ENCODE data around the gene NFX1.

NFX1 gene

DNA sequence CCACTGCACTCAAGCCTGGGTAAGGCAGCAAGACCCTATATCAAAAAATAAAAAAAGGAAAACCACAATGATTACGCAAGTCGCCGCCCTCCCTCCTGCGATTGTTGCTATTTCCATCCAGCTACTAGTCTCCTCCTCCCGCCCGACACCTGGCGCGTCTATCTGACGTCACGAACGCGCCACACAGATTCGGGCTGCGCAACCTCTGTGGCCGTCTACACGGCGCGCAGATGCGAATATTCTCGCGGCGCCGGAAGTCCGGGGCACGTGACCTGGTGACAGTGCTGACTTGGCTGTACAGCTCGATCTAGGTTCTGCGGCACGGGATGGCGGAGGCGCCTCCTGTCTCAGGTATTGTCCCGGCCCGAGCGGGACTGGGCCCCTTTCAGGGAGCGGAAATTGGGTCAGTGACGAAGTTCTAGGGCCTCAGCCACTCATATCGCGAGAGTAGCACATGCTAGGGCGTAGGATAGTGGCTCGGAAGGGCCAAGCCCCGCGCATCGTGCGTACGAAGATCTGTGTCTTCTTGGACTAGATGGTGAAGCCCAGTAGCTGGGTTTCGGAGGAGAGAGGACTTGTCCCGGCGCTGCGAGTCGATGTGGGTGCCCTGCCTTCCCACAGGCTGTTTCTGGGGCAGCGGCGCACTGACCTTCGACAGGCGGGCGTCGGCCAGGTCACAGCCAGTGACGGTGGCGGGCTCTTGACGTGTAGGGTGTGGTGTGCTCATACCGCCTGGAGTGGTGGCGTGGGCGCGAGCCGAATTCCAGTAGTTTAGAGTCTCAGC, at the start of gene NFX1:
Gene NFX1, plus strand, starts transcription at position 270 of the 784 bp plus-strand sequence. Its CDS starts 57 bp downstream, at position 327.
- DNase-seq (ENCODE audit: low read depth) = peak; percentile 97

DNA sequence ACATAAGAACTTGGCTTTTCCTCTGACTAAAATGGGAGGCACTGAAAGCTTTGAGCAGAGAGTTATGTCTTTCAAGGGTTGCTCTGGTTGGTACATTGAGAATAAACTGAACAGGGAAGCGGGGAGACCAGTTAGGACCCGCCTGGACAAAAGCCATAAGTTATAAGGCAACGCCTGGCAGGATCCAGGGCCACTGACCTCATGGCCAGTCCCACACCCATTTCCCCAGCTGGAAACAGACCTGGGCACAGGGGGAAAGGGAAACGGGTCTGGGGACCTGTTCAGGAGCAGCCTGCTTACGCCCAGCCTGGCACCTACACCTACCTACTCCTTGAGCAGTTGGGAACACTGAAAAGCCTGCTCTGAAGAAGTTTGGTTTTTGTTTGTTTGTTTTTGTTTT, 49.0 kb upstream of the NFX1 start:
- DNase-seq (ENCODE audit: low read depth) = no peak

DNA sequence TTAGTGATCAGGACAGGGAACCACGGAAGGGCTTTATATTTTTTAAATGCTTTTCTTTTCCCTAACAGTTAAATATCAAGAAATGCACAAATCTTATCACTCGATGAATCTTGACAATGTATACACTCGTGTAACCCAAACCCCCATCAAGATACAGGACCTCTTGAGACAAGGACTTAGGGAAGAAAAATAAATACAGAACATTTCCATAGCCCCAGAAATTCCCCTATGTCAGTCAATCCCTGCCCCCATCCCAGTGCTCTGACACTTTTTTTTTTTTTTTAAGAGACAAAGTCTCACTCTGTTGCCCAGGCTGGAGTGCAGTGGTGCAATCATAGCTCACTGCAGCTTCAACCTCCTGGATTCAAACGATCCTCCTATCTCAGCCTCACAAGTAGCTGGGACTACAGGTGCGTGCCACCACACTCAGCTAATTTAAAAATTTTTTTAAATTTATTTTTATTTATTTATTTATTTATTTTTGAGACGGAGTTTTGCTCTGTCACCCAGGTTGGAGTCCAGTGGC, 47.6 kb upstream of the NFX1 start:
- DNase-seq (ENCODE audit: low read depth) = no peak

DNA sequence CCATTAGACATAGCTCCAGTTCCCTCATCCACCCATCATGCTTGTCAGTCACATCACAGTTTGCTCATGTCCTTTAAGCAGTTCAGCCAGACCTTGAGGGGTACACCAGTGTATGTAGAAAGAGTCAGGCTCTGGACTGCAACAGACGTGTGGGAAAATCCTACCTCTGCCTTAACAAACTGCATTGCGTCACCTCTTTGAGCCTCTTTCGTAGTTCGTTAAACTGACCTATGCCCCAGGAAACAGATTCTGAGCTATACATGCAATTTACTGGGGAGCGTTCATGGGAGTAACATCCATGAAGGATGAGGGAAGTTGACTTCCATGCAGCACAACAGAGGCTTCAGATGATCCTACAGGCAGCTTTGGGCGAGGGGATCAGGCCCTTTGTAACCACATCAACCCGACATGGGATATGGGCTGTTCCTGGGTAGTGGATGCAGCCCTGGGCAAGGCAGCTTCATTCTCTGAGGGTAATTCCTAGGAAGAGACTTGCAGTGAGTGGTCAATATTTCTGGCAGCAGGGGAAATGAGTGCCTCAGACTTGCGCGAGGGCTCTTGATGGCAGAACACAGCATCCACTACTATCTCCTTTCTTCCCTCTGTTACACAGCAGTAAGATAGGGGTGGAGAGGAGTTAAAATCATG, 46.1 kb upstream of the NFX1 start:
- DNase-seq (ENCODE audit: low read depth) = no peak

DNA sequence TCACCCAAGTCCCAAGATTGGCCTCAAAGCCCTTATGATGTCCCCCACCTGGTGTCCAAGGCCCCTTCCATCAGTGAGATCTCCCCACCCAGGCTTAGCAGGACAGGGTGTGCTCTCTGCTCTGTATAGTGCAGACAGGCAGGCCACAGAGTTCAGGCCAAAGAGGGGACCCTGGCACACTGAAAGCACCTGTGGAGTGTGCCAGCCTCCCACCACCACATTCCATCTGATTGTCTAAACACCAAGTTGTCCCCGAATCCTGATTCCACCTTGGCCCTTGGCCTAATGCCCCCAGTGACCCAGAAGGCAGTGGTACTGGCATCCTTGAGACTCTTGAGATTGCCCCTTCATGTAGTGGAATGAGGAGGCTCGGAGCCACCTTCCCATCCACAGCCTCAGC, 45.0 kb upstream of the NFX1 start:
- DNase-seq (ENCODE audit: low read depth) = no peak

DNA sequence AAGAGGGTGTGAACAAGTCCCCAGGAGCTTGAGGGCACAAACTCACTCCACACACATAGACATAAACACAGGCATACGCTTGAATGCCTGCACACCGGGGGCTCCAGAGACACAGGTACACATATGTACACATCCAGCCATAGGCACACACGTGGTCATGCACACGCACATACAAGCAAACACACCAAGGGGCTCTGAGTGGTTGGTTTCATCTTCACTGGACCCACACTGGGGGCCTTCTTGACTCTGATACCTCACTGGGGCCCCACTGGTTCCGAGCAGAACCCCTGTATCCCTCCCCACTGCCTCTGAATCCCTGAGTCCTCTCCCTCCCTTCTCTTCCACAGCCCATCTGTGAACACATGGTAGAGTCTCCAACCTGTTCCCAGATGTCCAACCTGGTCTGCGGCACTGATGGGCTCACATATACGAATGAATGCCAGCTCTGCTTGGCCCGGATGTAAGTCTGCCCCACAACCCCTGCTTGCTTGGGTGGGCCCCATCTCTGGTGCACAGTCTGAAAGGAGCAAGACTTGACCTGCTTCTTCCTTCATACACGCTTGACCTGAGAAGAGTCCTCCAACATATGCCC, 44.0 kb upstream of the NFX1 start:
- no peak for DNase-seq (ENCODE audit: low read depth)

DNA sequence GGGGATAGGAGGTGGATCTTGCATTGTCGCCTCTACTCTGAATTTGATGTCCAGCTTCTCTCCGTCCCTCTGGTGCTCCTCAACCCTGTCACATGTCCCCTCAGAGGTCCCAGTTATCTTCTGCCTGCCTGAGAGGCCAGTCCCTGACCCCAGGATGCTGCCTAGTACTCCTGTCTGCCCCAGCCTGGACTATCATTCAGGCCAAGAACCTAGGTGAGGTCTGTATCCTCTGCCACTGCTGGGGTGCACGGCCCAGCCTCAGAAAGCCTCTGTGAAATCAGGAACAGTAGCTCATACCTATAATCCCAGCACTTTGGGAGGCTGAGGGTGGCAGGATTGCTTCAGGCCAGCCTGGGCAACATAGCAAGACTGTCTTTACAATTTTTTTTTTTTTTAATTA, 41.7 kb upstream of the NFX1 start:
- no peak for DNase-seq (ENCODE audit: low read depth)

DNA sequence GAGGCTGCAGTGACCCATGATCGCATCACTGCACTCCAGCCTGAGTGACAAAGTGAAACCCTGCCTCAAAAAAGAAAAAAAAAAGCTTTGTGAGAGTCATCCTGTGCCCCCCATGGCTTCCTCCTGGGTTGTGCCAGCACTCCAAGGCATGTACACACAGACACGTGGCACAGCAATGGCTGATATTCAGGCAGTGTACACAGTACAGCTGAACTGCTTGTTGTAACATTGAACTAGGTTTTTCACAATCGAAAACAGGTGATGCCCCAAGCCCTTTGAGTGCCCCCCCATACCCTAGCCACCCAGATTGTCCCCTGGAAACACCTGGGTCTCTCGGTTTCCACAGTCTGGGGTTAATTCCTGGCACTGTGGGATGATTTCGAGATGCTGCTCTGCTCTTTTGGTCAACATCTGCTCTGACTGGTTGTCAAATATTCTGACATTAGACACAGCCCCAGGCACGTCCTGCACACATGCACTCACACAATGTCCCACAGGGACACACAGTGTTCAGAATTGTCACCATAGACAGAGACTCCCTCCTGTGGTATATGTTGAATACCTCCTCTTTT, 41.1 kb upstream of the NFX1 start:
- DNase-seq (ENCODE audit: low read depth) = no peak

DNA sequence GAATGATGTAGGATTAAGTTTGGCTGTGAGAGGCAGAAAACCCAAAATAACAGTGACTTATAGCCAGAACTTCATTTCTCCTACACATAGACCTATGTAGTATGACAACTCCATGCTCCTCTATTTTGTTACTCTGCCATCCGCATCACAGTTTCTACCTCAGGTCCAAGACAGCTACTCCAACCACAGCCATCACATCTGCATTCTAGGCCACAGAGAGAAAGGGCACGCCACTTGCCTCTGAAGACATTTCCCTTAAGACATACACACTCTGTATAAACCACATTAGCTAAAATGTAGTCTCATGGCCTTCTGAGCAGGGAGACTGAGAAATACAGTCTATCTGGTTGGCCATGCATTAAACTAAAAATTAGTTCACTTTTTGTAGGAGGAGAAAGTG, 40.3 kb upstream of the NFX1 start:
- no peak for DNase-seq (ENCODE audit: low read depth)

DNA sequence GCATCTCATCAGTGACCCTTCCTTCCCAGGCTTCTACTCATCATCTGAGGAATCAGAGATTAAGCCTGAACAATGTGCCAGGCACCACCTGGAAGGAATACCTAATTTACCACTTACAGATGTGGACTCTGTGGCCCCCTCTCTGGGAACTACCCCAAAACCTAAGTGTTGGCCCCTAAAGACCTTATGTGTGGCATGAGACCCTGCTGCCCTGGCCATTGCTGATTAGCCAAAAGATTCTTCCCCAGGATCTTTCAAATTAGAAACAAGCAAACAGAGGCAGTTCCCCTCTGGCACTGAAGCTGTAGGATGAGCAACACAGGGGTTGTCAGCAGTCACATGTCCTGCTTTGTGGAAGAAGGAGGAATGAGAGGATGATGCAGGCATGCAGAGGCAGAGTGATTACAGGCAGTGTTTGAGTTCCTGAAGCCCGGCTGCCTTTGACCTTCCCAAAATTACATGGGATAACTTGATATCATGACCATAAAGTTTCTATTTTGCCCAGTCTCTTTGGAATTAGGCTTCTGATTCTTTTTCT, 39.8 kb upstream of the NFX1 start:
- no peak for DNase-seq (ENCODE audit: low read depth)

DNA sequence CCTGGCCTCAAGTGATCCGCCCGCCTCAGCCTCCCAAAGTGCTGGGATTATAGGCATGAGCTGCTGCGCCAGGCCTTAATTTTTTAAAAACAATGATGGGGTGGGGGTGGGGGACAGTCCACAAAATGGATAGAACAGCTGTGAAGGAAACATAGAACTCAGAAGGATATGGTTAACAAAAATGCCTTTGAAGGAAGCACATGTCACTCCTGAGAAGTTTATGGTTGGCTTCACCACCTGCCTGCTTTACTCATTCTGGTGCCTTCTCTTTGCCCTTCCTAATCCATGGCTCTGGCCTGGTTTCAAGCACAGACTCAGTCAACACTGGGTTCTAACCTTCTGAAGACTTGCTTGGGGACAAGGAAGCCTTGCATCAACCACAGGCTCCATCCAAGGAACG, 36.1 kb upstream of the NFX1 start:
- DNase-seq (ENCODE audit: low read depth) = no peak

DNA sequence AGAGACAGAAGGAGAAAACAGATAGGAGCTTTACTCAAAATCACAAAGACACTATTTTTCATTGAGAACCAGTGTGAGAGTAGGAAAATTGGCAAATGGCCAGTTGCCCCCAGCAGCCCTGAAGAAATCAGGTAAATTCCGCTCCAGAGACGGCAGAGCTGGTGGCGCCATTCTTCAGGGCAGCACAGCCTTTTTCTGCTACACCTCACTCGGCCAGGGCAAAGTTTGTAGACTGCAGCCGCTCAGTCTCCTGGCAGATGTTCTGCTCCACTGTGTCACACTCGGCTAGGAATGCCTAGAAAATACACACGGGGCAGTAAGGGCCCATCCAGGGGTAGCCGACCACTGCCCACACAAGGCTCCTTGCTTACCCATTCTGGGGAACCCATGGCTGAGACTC, 35.3 kb upstream of the NFX1 start:
- DNase-seq (ENCODE audit: low read depth) = no peak

DNA sequence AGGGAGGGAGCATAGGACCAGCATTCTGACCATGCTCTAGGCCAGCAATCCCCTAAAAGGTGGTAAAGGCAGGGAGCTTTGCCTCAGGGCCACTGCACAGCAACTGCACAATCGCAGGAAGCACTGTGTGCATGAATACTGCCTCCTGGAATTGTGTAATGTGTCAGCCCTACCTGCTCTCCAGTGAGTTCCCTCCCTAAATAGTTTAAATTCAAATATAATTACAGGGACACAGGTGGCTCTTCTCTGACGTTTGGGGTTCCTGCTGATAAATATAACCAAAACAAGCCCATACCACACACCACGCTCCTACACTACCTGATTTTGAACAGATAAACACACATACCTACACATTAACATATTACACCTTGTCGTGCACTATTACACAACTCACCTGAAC, 34.8 kb upstream of the NFX1 start:
- DNase-seq (ENCODE audit: low read depth) = no peak

DNA sequence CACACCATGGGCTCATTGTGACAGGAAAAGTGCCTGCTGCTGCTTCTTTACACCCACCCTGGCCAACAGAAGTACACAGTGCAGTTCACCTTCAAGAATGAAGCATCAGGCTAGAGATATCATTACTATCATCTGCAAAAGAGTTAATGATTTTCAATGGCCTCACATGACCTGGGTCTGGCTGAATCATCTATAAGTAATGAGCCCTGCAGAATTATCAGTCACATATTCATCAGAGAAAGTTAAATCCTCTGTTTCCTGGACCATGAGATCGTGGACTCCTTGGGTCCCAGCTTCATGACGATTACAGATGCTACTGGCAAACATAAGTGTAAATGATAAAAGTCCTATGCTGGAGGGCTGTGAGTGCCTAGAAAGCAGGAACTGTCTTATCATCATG, 34.1 kb upstream of the NFX1 start:
- no peak for DNase-seq (ENCODE audit: low read depth)

DNA sequence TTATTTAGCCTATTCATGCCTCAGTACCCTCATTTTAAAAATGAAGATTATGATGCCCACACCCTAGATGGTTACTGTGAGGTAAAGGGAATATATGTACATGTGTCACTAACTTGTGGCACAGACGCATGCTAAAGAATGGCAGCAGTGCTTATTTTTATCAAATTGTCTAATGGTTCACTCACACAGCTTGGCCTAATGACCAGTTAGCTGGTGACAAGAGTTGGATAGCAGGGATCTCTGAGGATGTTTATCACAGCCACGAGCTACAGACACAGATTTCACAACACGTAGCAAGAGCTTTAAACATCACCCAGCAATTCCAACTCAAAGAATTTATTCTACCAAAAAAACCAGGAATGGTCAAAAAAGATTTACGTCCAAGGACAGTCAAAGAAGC, 33.0 kb upstream of the NFX1 start:
- DNase-seq (ENCODE audit: low read depth) = no peak

DNA sequence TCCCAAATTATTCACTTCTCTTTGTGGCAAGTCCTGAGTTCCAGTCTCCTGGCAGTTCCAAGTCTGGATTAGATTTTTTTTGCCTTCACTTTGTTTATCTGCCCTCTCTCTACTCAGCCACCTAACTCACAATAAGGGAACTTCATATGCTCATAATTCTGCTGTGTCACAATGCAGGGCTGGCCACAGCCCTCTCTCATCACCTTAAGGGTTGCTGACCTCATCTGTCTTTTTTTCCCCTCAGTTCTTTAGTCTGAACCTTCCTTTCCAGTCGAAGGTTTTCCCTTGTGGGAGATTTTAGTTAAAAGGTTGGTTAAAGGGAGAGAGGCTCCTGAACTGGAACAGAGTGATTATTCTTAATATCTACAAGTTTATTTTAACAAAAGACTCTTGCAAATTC, 29.9 kb upstream of the NFX1 start:
- DNase-seq (ENCODE audit: low read depth) = no peak

DNA sequence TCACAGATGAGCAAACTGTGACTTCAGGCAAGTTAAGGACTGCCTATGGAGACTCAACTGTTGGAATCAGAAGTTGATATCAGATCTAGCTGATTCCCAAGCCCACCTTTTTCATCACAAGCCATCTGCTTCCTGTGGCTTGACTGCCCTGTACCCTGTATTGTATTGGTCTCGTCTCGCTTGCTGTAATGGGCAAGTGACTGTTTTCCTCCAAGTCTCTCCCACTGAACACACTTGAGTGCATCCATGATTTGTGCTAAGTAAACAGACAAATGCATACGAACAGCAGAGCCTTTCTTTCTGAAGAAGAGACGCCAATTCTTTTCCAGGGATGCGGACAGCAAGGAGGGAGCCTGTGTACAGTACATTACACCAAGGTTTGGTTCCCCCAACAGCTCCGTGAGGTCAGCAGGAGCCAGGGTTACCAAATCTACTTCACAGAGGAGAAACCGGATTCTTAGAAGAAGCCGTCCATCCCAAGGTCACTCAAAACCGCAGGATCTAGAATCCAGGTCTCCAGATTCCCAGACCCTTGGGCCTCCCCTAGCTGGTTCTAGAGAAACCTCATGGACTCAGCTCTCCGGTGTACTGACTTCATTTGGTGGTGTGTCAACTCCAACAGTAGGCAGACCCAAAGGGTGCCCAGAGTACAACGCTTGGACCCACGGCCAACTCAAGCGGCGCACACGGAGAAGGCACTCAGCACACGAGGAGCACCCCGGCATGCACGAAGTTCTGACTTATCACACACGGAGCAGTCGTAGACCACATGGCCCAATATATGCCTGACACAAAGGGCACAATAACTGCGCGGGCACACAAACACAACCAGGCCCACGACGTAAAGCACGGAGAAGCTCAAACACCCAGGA, 26.9 kb upstream of the NFX1 start:
- no peak for DNase-seq (ENCODE audit: low read depth)

DNA sequence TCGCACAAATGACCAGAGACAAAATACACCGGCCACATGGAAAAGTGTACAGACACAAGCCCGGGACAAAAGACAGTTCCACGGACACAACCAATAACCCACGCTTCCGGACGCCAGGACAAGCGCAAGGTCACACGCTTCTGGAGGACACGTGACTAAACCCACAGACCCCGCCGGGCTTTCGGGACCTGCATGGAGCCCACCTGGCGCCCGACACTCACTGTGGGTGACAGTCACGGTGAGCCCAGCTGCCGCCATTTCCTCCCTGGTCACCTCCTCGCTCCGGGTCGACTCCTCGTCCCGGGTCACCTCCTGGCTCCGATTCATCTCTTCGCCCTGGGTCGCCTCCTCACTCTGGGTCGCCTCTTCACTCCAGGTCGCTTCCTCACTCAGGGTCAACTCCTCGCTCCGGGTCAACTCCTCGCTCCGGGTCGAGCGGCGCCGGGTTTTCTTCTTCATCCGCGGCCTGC, 26.3 kb upstream of the NFX1 start:
- peak; percentile 3 for DNase-seq (ENCODE audit: low read depth)

DNA sequence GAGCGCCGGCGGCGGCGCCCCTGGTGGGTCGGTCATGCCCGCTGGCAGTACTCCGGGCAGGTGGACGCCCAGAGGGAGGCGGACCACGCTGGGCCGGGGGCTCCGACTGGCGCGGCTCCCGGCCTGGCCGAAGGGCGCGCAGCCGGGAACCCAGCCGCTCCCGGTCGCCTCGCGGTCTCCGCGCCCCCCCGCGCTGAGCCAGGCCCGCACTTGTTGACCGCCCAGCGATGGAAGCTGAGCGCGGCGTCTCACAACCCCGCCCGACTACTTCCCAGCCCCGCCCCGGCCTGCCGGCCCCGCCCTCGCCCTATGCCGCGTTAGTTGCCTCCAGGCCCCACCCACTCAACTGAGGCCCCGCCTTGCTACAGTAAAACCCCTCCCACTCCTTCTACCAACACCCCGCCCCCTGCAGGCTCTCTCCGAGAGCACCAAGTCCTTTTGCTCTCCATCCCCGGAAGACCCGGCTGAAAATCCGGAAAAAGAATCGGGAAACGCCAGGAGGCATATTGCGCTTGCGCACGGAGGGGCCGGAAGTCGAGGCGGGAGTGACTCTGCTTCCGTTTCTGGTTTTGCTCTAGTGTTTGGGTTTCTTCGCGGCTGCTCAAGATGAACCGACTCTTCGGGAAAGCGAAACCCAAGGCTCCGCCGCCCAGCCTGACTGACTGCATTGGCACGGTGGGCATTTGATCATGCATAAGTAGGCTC, 25.7 kb upstream of the NFX1 start, which contains the start of the genes BAG1 and CHMP5:
Gene BAG1, minus strand, starts transcription at position 236 of the 705 bp plus-strand sequence.
Gene CHMP5, plus strand, starts transcription at position 577 of the 705 bp plus-strand sequence. Its CDS starts 30 bp downstream, at position 607.
- peak; percentile 100 for DNase-seq (ENCODE audit: low read depth)

DNA sequence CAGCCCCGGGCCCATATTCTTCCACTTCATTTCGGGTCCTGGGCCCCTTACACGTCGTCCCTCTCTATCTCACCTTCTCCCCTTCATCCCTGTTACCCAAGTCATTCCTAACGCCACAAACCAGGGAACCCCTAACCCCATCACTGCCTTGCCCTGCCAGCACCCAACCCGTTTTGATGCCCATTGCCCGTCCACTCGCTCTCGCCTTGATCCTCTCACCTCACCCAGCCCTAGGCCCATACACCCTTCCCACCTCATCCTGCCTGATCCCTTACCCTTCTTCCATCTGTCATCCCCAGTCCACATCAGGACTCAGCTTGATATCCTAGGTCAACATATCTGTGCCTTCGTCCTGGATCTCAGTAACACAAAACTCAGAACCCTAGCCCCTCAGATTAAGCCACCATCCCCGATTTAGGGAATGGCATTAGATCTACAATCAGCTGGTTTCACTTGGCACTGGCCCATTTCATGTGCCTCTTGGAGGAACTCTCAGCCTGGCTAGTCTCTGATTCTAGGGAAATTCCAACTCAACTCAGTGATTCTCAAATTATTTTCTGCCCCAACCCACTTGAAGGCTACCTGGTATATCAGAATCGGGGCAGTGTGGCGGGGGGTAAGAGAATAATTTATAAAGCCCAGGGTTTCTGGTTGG, 25.0 kb upstream of the NFX1 start:
- DNase-seq (ENCODE audit: low read depth) = no peak
